Measurements from ENCODE around the gene HDGF. TPM values are rescaled to one million over a fixed set of nuclear protein-coding genes. Genes with fewer than 3 reads are reported as not detected.

The HDGF gene
- total RNA-seq, 2 experiments from 2014 or later = 222 to 229 TPM

DNA sequence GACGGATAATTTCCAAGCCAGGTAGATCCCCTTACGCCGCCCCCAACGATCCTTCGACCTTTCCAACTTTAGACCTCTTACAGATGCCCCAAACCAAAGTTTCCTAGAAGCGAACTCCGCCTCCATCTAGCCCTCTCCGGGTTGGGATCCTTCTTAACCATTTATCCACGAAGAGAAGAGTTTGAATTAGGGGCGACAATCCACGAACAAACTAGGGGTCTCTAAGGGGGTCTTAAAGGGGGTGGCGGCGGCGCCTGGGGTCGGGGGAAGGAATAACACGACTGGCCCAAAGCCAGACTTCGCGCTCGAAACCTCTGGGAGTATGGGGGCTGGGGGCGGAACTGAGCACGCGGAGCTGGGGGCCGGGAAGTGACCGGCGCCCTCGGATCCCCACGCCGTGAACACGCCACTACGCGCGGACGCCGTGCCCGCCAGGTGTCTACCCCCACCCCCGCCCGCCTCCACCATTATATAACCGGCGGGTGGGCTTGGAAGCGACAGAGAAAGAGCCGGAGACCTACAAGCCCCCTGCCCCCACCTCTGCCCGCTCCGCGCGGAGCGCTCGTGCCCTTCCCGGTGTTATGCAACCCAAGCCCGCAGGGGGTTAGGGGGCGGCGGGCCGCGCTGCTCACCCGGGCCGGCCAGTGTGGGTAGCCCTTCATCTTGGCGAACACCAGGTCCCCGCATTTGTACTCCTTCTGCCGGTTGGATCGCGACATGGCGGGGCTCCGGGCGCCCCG lies 594 bp downstream of the HDGF start:
- peak; percentile 45 for DNase-seq
- H3K27me3 Mint-ChIP-seq = no peaks in the 10 kb centered on the region

DNA sequence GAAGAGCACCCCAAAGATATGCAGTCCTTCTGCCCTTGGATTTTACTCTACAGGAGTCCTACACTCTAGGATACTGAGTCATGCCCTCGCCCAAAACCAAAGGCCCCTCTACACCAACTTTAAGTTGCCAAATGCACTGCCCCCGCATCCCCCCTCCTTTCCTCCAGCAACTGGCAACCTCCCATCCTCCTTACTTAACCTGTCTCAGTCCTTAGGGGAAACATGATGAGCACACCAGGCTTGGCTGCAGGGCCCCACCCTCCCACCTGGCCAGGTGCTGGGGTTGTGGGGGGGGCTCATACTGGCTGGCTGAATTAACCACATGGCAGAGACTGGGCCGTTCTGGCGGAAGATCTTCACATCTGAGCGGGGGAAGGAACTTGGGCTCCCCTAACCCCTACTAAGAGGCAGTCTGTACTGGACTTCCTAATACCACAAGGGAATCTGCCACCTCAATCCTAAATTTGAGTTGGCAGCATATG lies 1.2 kb downstream of the HDGF start:
- no peak for DNase-seq
- Mint-ChIP-seq H3K27me3 (no peaks in the 10 kb centered on the region), H3K9me3 (no peaks in the 10 kb centered on the region), H3K4me1 (peaks cover 57% of the 10 kb centered on the region), H3K36me3 (ENCODE audit: low read depth) (peaks cover 40% of the 10 kb centered on the region), H3K27ac (peak overlapping the region; percentile 95), H3K4me3 (peak overlapping the region; percentile 94)
- POLR2A ChIA-PET = interaction anchor here (1.1 to 4.7 kb wide), 7 partner anchors 9 to 58 kb away, joined by 3 to 134 read pairs (median 4); partner anchors contain the start of genes ISG20L2, METTL25B and MRPL24
- CTCF ChIA-PET = interaction anchor here (2.3 to 4.8 kb wide), 2 partner anchors 9 to 23 kb away, joined by 11 to 69 read pairs; partner anchors contain the start of genes ISG20L2, METTL25B and MRPL24

More for the DNA sequence above, 594 bp downstream of the HDGF start:
- ChIA-PET POLR2A (interaction anchor here (0.5 to 4.7 kb wide), 22 partner anchors 9 to 468 kb away, joined by 3 to 134 read pairs (median 4); partner anchors contain the start of genes ISG20L2, METTL25B, MRPL24 and NTRK1), CTCF (interaction anchor here (1.0 to 4.8 kb wide), 6 partner anchors 9 to 250 kb away, joined by 3 to 69 read pairs (median 4); partner anchors contain the start of genes ISG20L2, MEF2D, METTL25B and MRPL24)
- H3K9me3 Mint-ChIP-seq = no peaks in the 10 kb centered on the region
- H3K4me1 Mint-ChIP-seq = peaks cover 51% of the 10 kb centered on the region
- peaks cover 34% of the 10 kb centered on the region for H3K36me3 Mint-ChIP-seq (ENCODE audit: low read depth)
- H3K27ac Mint-ChIP-seq = peak overlapping the region; percentile 95
- peak overlapping the region; percentile 94 for H3K4me3 Mint-ChIP-seq

DNA sequence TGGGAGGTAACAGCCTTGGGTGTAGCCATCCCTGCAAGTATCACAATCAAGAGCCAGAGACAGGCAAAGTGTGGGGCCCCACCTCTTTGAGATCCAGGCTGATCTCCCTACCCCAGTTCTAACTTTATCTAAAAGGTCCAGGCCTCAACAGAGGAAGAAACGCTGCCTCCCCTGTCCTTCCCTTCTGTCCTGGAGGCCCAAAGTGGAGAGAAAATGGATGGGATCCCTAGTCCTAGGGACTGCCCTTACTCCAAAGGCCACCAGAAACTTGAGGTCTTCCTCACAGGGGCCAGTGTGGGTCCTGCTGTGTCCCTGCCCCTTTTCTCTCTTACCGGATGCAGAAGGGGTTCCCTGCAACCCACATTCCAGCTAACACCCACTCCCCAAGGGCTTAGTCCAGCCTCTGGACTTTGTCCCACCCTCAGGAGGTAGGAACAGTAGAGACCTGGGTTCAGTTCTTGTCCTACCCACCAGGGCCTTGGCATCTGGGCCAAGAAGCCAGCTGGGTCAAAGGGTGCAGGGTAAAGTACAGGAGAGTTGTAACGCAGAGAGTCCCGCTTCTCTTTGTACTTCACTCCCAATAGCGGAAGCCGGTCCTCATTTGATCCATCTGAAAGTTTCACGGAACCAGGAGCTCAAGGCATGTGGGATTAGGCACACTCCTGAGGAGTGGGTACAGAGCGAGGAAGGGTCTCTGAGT lies 1.9 kb downstream of the HDGF start:
- CTCF ChIA-PET = interaction anchor here (4.8 kb wide), 1 partner anchor 22 kb away, joined by 69 read pairs; the partner anchor contains the start of genes ISG20L2 and METTL25B
- peaks cover 63% of the 10 kb centered on the region for H3K4me1 Mint-ChIP-seq
- H3K4me3 Mint-ChIP-seq = peak overlapping the region; percentile 94
- DNase-seq = no peak
- POLR2A ChIA-PET = interaction anchor here (1.1 to 4.7 kb wide), 3 partner anchors 8 to 22 kb away, joined by 3 to 134 read pairs (median 107); partner anchors contain the start of genes ISG20L2, METTL25B and MRPL24
- peaks cover 47% of the 10 kb centered on the region for H3K36me3 Mint-ChIP-seq (ENCODE audit: low read depth)
- H3K27me3 Mint-ChIP-seq = no peaks in the 10 kb centered on the region
- H3K27ac Mint-ChIP-seq = peak overlapping the region; percentile 95
- no peaks in the 10 kb centered on the region for H3K9me3 Mint-ChIP-seq

DNA sequence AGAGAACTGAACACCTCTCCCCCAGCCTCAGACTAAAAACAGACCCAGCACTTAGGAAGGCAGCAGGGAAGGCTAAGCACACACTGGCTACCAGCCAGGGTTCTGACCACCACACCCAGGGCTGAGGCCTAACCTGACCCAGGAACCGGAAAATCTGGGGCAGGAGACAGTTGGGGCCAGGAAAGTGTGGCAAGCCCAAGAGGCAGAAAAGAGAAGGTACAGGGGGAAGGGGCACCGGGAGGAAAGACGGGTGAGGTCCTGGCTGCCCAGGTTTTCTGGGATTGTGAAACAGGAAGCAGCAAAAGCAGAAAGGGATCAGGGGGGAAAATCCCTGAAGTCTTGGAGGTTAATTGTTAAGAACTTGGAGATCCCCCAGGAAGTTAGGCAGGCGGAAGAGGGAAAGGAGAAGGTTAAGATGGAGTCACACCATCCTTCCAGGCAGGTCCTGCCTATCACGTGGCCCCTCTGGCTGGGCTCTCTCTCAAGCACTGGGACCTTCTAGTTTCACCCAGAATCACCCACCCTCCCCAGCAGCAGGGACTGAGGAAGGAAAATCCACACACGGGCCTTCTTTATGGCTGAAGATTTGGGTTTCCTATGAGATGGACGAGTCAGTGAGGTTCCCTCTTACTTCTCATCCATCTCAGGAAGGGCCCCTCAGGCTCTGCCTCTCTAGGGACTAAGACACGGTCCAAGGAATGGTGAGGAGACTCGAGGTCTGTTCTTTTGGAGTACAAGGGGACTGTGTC lies 2.6 kb downstream of the HDGF start:
- Mint-ChIP-seq H3K27me3 (no peaks in the 10 kb centered on the region), H3K36me3 (ENCODE audit: low read depth) (peaks cover 51% of the 10 kb centered on the region), H3K4me1 (peaks cover 66% of the 10 kb centered on the region), H3K4me3 (peak overlapping the region; percentile 94), H3K27ac (peak overlapping the region; percentile 95), H3K9me3 (no peaks in the 10 kb centered on the region)
- no peak for DNase-seq
- POLR2A ChIA-PET = interaction anchor here (1.5 to 4.9 kb wide), 4 partner anchors 7 to 59 kb away, joined by 4 to 134 read pairs (median 73); partner anchors contain the start of genes ISG20L2, METTL25B and MRPL24
- CTCF ChIA-PET = interaction anchor here (3.6 kb wide), 1 partner anchor 22 kb away, joined by 27 read pairs; the partner anchor contains the start of genes ISG20L2 and METTL25B

DNA sequence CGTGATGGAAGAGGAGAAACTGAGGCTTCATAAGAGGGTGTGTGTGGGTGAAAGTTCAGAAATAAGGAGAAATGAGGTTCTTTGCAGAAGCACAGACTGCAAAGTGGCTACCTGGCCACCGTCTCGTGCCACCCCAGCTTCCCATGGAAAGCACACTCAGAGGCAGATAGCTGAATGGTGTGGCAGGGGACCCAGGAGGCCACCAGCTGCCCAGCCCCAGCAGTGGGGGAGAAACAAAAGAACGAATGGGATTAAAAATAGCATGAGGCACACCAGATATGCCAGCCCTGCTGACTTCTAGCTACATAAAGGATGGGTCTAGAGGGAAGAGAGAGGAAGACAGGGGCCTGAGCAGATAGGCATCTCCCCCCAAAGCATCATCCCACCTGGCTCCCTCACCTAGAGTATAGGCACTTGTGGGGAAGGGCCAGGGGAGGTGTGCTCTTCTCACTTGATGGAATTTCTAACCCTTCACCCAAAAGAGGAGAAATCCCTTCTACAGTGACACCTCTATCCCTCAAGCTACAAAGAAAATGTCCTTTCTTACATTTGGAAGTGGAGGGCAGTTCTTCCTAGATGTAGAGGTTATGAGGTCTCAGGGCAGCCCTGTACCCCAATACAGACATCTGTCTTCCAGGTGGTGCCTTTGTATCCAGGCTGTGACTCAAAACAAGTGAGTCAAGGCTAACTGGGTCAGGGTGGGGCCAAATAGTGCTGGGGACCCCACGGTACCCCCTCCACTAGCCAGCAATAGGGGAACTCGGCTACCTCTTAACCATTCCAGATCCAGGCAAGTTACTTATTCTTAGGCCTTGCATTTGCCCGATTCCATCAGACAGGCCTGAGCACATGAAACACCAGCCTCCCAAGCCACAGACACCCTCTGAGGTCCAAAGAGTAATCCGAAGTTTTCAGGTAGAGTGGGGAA lies 3.5 kb downstream of the HDGF start:
- Mint-ChIP-seq H3K27me3 (no peaks in the 10 kb centered on the region), H3K4me3 (peak overlapping the region; percentile 94)

DNA sequence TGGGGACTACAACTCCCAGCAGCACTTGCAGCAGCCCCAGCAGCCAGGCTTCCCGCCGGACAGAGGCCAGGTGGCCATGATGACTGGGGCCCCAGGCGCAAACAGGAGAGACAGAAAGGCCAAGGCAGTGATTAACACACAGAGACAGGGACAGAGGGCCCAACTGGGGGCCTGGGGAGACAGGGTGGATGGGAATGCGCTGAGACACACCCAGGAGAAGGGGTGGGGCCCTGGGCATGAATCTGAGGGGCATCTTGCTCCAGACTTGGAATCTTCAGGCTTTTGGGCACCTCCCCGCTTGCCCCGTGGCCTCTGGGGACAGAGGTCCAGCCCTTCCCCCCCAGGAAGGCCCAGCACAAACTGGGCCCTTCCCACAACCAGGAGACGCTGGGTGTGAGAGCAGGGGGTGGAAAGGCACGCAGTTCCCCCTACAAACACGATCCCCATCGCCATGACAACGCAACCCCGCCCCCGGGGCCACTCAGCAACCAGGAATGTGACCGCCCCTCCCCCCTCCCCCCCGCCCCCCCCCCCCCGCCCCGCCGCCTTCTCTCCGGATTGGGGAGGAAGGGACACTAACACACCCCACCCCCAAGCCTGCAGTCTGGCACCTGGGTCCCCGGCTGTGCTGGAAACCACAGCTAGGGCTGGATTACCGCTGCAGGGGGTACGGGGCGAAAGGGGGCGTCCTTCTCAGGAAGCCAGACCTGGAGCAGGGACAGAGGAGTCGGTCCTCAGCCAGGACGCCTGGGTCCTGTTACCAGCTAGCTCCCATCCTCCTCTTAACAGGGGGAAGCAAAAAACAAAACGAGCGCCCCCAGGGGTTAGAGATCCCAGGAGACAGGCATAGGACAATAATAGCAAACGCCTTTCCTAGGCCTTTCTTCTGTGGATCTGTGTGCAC lies 4.5 kb downstream of the HDGF start:
- H3K4me3 Mint-ChIP-seq = peak overlapping the region; percentile 94
- no peaks in the 10 kb centered on the region for H3K27me3 Mint-ChIP-seq
- ChIA-PET CTCF (interaction anchor here (1.2 to 3.6 kb wide), 3 partner anchors 10 to 180 kb away, joined by 3 to 27 read pairs (median 3); partner anchors contain the start of genes ISG20L2 and METTL25B), POLR2A (interaction anchor here (1.0 to 4.9 kb wide), 5 partner anchors 10 to 156 kb away, joined by 3 to 39 read pairs (median 4); partner anchors contain the start of genes ISG20L2, METTL25B and PRCC)
- peak overlapping the region; percentile 95 for H3K27ac Mint-ChIP-seq
- H3K4me1 Mint-ChIP-seq = peaks cover 69% of the 10 kb centered on the region
- peaks cover 66% of the 10 kb centered on the region for H3K36me3 Mint-ChIP-seq (ENCODE audit: low read depth)
- peak; percentile 59 for DNase-seq
- no peaks in the 10 kb centered on the region for H3K9me3 Mint-ChIP-seq

More for the DNA sequence above, 3.5 kb downstream of the HDGF start:
- POLR2A ChIA-PET = interaction anchor here (1.0 to 4.9 kb wide), 5 partner anchors 11 to 157 kb away, joined by 3 to 39 read pairs (median 4); partner anchors contain the start of genes ISG20L2, METTL25B and PRCC
- Mint-ChIP-seq H3K9me3 (no peaks in the 10 kb centered on the region), H3K27ac (peak overlapping the region; percentile 95), H3K36me3 (ENCODE audit: low read depth) (peaks cover 57% of the 10 kb centered on the region), H3K4me1 (peaks cover 66% of the 10 kb centered on the region)
- CTCF ChIA-PET = interaction anchor here (1.2 to 3.6 kb wide), 3 partner anchors 9 to 181 kb away, joined by 3 to 27 read pairs (median 3); partner anchors contain the start of genes ISG20L2 and METTL25B
- DNase-seq = no peak

DNA sequence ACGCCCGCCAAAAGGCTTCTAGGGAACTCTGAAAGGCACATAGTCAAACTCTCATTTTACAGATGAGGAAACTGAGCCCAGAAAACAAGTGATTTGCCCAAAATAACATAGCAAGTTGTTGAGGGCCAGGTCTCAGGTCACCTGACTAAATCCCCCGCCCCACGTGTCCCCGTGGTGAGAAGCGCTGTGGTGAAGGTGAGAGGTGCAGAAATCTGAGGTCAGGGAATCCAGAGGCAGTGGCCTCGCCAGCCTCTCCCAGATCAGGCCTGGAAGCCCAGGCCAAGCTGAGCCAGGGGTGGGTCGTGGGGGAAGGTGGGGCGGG lies 5.1 kb downstream of the HDGF start:
- ChIA-PET CTCF (interaction anchor here (3.6 kb wide), 1 partner anchor 19 kb away, joined by 27 read pairs; the partner anchor contains the start of genes ISG20L2 and METTL25B), POLR2A (interaction anchor here (2.4 to 4.9 kb wide), 2 partner anchors 19 to 21 kb away, joined by 17 to 39 read pairs; partner anchors contain the start of genes ISG20L2, METTL25B and PRCC)
- Mint-ChIP-seq H3K4me3 (peak overlapping the region; percentile 94), H3K9me3 (no peaks in the 10 kb centered on the region), H3K4me1 (peaks cover 75% of the 10 kb centered on the region), H3K36me3 (ENCODE audit: low read depth) (peaks cover 72% of the 10 kb centered on the region), H3K27ac (peak overlapping the region; percentile 86), H3K27me3 (no peaks in the 10 kb centered on the region)
- no peak for DNase-seq

DNA sequence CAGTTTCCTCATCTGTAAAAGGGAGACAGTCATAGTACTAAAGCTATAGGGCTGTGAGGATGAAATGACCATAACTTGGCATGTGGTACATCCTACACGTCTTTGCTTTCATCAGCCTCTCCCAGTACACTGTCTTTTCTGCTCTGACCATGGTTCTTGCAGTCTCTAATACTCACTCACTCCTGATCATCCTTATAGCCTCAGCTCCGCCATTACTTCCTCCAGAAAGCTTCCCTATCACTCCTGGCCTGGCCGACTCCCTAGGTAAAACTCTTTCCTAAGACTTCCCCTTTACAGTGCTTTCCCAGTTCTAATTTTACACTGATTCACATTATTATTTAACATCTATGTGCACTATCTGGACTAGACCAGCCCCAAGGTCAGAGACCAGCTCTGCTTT lies 5.6 kb downstream of the HDGF start:
- POLR2A ChIA-PET = interaction anchor here (2.4 to 4.9 kb wide), 2 partner anchors 18 to 22 kb away, joined by 17 to 39 read pairs; partner anchors contain the start of genes ISG20L2, METTL25B and PRCC
- H3K4me1 Mint-ChIP-seq = peaks cover 80% of the 10 kb centered on the region
- no peak overlapping the region for H3K4me3 Mint-ChIP-seq
- DNase-seq = no peak
- peak overlapping the region; percentile 86 for H3K27ac Mint-ChIP-seq
- H3K36me3 Mint-ChIP-seq (ENCODE audit: low read depth) = peaks cover 76% of the 10 kb centered on the region
- no peaks in the 10 kb centered on the region for H3K27me3 Mint-ChIP-seq
- CTCF ChIA-PET = interaction anchor here (0.7 to 3.6 kb wide), 2 partner anchors 19 to 25 kb away, joined by 3 to 27 read pairs; partner anchors contain the start of genes ISG20L2 and METTL25B
- no peaks in the 10 kb centered on the region for H3K9me3 Mint-ChIP-seq

DNA sequence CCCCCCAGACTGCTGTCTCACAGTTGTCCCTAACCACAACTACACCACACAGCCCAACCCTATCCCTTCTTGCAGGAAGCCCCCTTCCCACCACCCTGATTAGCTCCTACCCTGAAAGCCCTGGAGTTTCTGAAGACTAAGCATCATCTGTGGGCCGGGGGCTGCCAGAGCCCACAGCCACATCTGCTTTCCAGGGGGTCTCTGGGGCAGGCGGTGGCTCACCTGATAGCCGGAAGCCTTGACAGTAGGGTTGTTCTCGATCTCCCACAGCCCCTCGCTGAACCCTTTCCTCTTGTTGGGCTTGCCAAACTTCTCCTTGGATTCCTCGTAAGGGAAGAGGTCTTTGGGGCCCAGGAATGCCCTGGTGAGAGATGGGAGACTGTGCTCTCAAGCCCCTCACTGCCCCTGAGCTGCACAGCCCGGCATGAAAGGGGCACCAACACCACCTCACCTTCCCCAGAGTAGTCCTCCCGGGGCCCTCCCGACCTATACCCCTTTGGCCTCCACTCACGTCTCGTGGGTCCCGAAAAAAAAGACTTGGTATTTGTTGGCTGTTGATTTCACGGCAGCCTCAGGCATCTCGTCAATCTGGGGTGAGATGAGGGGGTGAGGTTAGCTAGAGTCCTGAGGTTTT lies 6.6 kb downstream of the HDGF start:
- ChIA-PET POLR2A (interaction anchor here (4.9 kb wide), 1 partner anchor 17 kb away, joined by 39 read pairs; the partner anchor contains the start of genes ISG20L2 and METTL25B), CTCF (interaction anchor here (3.6 kb wide), 1 partner anchor 18 kb away, joined by 27 read pairs; the partner anchor contains the start of genes ISG20L2 and METTL25B)
- H3K27ac Mint-ChIP-seq = peak overlapping the region; percentile 86
- peaks cover 74% of the 10 kb centered on the region for H3K36me3 Mint-ChIP-seq (ENCODE audit: low read depth)
- no peak overlapping the region for H3K4me3 Mint-ChIP-seq
- no peak for DNase-seq
- H3K27me3 Mint-ChIP-seq = no peaks in the 10 kb centered on the region
- H3K4me1 Mint-ChIP-seq = peaks cover 89% of the 10 kb centered on the region
- H3K9me3 Mint-ChIP-seq = no peaks in the 10 kb centered on the region

DNA sequence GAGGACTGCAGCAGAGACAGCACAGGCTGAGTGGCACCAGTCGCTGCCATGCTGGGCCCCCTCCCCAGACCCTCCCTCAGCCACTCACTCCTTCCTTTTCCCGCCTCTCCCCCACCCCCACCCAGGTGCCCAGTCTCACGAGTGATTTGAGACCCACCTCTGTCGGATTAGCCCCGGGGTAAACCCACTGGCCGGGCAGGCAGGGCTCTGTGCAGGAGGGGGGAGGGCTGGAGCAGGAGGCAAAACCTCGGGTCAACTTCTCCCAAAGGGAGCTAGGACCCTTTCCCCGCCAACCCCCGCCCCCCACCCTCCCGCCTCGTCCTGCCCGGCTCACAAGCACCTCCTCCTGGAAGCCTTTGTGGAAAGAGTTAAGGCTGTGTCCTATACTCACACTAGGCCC lies 7.1 kb downstream of the HDGF start:
- Mint-ChIP-seq H3K27ac (peak overlapping the region; percentile 66), H3K4me3 (no peak overlapping the region), H3K36me3 (ENCODE audit: low read depth) (peaks cover 68% of the 10 kb centered on the region), H3K9me3 (no peaks in the 10 kb centered on the region), H3K27me3 (no peaks in the 10 kb centered on the region), H3K4me1 (peaks cover 89% of the 10 kb centered on the region)
- CTCF ChIA-PET = no interaction called here
- no peak for DNase-seq
- POLR2A ChIA-PET = interaction anchor here (4.9 kb wide), 1 partner anchor 17 kb away, joined by 39 read pairs; the partner anchor contains the start of genes ISG20L2 and METTL25B
